GM21423 (cell line): ENCODE measurements around the gene PLXNC1.

Experiments
- ATAC-seq: cut with Tn5 transposase; IDR thresholded peaks from one replicate; pipeline ENCODE4 v1.9.1; 2021; ENCODE audit warnings: mild to moderate bottlenecking, moderate library complexity; ENCODE audit not compliant: unreplicated experiment

Gene PLXNC1

GRCh38 chr12:94147991-94148738, at the start of gene PLXNC1:
Gene PLXNC1, plus strand, starts transcription at chr12:94148577. Its CDS starts 395 bp downstream, at chr12:94148972.
- peak; percentile 36 for ATAC-seq

GRCh38 chr12:94099191-94099590, 49.2 kb upstream of the PLXNC1 start:
- no peak for ATAC-seq

- no peak for ATAC-seq
Observed at GRCh38 chr12:94099632-94100031, 48.7 kb upstream of the PLXNC1 start.

- no peak for ATAC-seq
Observed at GRCh38 chr12:94100211-94100627, 48.2 kb upstream of the PLXNC1 start.

- peak; percentile 60 for ATAC-seq
Observed at GRCh38 chr12:94100990-94101737, 47.2 kb upstream of the PLXNC1 start.

GRCh38 chr12:94101738-94102660, 46.4 kb upstream of the PLXNC1 start:
- ATAC-seq, result peak; percentile 80

GRCh38 chr12:94103986-94104385, 44.4 kb upstream of the PLXNC1 start:
- no peak for ATAC-seq

GRCh38 chr12:94107910-94108309, 40.5 kb upstream of the PLXNC1 start:
- no peak for ATAC-seq

GRCh38 chr12:94109160-94109559, 39.2 kb upstream of the PLXNC1 start:
- ATAC-seq, result no peak

GRCh38 chr12:94110258-94110657, 38.1 kb upstream of the PLXNC1 start:
- no peak for ATAC-seq

- ATAC-seq, result no peak
Observed at GRCh38 chr12:94111302-94111701, 37.1 kb upstream of the PLXNC1 start.

GRCh38 chr12:94112121-94112520, 36.3 kb upstream of the PLXNC1 start:
- no peak for ATAC-seq

- ATAC-seq, result no peak
Observed at GRCh38 chr12:94114166-94114565, 34.2 kb upstream of the PLXNC1 start.

- no peak for ATAC-seq
Observed at GRCh38 chr12:94116191-94116590, 32.2 kb upstream of the PLXNC1 start.

GRCh38 chr12:94121886-94122285, 26.5 kb upstream of the PLXNC1 start:
- ATAC-seq, result no peak

- ATAC-seq, result no peak
Observed at GRCh38 chr12:94122591-94122990, 25.8 kb upstream of the PLXNC1 start.

GRCh38 chr12:94123127-94123526, 25.2 kb upstream of the PLXNC1 start:
- ATAC-seq, result no peak

GRCh38 chr12:94126067-94126466, 22.3 kb upstream of the PLXNC1 start:
- ATAC-seq, result no peak

GRCh38 chr12:94127239-94128131, 20.9 kb upstream of the PLXNC1 start:
- ATAC-seq, result no peak

- ATAC-seq, result no peak
Observed at GRCh38 chr12:94128280-94128679, 20.1 kb upstream of the PLXNC1 start.
